GM10248 (cell line): Measurements from ENCODE around the gene NUDT13.

ENCODE experiments used
- CTCF ChIA-PET: fragments of 300-600 bp; sonication (Branson Sonifier 250); formaldehyde crosslinking; extraction: SDS; loops from one replicate; lab custom pipeline; 2021; ENCODE audit warnings: antibody characterized with exemption; lab: Yijun Ruan, JAX
- POLR2A ChIA-PET: fragments of 350-650 bp; sonication (Branson Sonifier 250); formaldehyde crosslinking; extraction: SDS; loops from one replicate; lab custom pipeline; 2020; ENCODE audit warnings: antibody characterized with exemption; lab: Yijun Ruan, JAX
- DNase-seq: peaks from one replicate; pipeline ENCODE4 v3.0.0; 2012; ENCODE audit errors: extremely low spot score
- CTCF ChIP-seq: IDR thresholded peaks from 2 replicates; pipeline ENCODE4 v1.5.1; 2012; ENCODE audit warnings: mild to moderate bottlenecking, low read depth; ENCODE audit errors: extremely low read depth, missing control alignments, control extremely low read depth

Gene NUDT13

GRCh38 chr10:73172867-73173266, 62.6 kb downstream of the NUDT13 start:
- POLR2A ChIA-PET: no interaction called here
- CTCF ChIA-PET: interaction anchor here (0.7 to 1.7 kb wide), 2 partner anchors 10 to 46 kb away, joined by 3 to 4 read pairs; no protein-coding TSS in a partner anchor

DNA sequence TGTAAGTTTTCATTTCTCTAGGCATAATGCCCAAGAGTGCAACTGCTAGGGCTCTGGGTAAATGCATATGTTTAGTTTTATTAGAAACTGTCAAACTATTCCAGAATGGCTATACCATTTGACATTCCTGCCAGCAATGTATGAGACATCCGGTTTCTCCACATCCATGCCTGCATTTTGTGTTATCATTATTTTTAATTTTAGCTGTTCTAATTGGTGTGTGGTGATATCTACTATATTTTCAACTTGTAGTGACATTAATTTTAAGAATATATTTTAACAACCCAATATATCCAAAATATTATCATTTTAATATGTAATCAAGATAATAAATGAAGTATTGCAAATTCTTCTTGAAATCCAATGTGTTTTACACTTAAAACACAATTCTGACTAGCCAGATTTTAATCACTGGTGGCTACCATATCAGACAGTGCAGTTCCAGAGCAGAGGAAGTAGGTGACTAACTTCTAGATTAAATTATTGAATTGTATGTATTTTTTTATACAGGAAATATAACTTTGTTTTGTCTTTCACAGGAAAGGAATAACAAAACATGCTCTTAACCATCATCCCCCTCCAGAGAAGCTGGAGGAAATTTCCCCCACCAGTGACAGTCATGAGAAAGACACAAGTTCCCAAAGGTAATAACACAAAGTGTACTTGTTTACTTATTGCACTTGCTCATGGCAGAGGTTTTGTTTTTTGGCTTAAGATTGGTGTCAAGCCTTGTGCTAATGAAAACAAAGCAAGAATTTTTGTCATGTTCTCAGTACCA, 64.1 kb downstream of the NUDT13 start:
- CTCF ChIA-PET: interaction anchor here (1.6 kb wide), 1 partner anchor 49 kb away, joined by 4 read pairs; no protein-coding TSS in a partner anchor
- no peak for TF ChIP-seq CTCF
- POLR2A ChIA-PET: no interaction called here
- DNase-seq: no peak

More at GRCh38 chr10:73172867-73173266, 62.6 kb downstream of the NUDT13 start:
- DNase-seq: no peak
- TF ChIP-seq CTCF: no peak
